SH-SY5Y (cell line): ENCODE data around the gene GARIN5B.

ENCODE experiments used
- GATA2 ChIP-seq: IDR thresholded peaks from 2 replicates; pipeline ENCODE4 v1.6.1; 2011; ENCODE audit warnings: mild to moderate bottlenecking, low read depth, low read length
- GATA3 ChIP-seq: IDR thresholded peaks from 2 replicates; pipeline ENCODE4 v1.6.1; 2011; ENCODE audit warnings: low read depth, mild to moderate bottlenecking, low read length, moderate library complexity

- TF ChIP-seq GATA3: no peak
- no peak for TF ChIP-seq GATA2
Observed at GRCh38 chr19:55372316-55373081, 9.4 kb upstream of the GARIN5B start.
